Neural cell (in vitro differentiated cells): ENCODE data around the gene MLEC. TPM values are rescaled to one million over a fixed set of nuclear protein-coding genes. Genes with fewer than 3 reads are reported as not detected.

Source experiments
- H2AFZ ChIP-seq: fragments of 200-600, 300-800 bp; sonication (generic), shearing (Covaris generic); 2 replicates; pipeline ENCODE4 v1.6.0; 2014; ENCODE audit warnings: low read depth, mild to moderate bottlenecking, antibody characterized with exemption, low read length, moderate library complexity
- H3F3A ChIP-seq: fragments of 200-600 bp; shearing (Covaris generic); 2 replicates; pipeline ENCODE4 v1.6.1; 2016; ENCODE audit warnings: mild to moderate bottlenecking, moderate library complexity, mixed read lengths, antibody characterized with exemption, low read length; ENCODE audit not compliant: insufficient read depth, poor library complexity, severe bottlenecking
- H3K27ac ChIP-seq: fragments of 200-600, 300-800 bp; sonication (generic), shearing (Covaris generic); 2 replicates; pipeline ENCODE4 v1.5.1; 2014; ENCODE audit warnings: mild to moderate bottlenecking, low read length, moderate library complexity
- H3K27me3 ChIP-seq: fragments of 300-800, 200-600 bp; sonication (generic), shearing (Covaris generic); 2 replicates; pipeline ENCODE4 v1.6.0; 2014; ENCODE audit warnings: mild to moderate bottlenecking, low read depth, low read length, moderate library complexity; ENCODE audit not compliant: insufficient read depth
- H3K36me3 ChIP-seq: fragments of 300-800, 200-600 bp; sonication (generic), shearing (Covaris generic); 2 replicates; pipeline ENCODE4 v1.5.1; 2014; ENCODE audit warnings: mild to moderate bottlenecking, antibody characterized with exemption, low read length, moderate library complexity; ENCODE audit not compliant: insufficient read depth
- H3K4me2 ChIP-seq: fragments of 300-800, 200-600 bp; sonication (generic), shearing (Covaris generic); 2 replicates; pipeline ENCODE4 v1.6.0; 2014; ENCODE audit warnings: mild to moderate bottlenecking, low read length
- H3K4me3 ChIP-seq: fragments of 300-800, 200-600 bp; sonication (generic), shearing (Covaris generic); 2 replicates; pipeline ENCODE4 v1.5.1; 2014; ENCODE audit warnings: mild to moderate bottlenecking, low read length, moderate library complexity
- H3K79me2 ChIP-seq: fragments of 200-600 bp; shearing (Covaris generic); replicated peaks from 2 replicates; pipeline ENCODE4 v1.6.0; 2014; ENCODE audit warnings: mild to moderate bottlenecking, low read length, moderate library complexity; ENCODE audit not compliant: insufficient read depth
- H3K9ac ChIP-seq: fragments of 300-800, 200-600 bp; sonication (generic), shearing (Covaris generic); 2 replicates; pipeline ENCODE4 v1.6.1; 2016; ENCODE audit warnings: mild to moderate bottlenecking, low read length, mixed read lengths
- H3K9me2 ChIP-seq: fragments of 200-600 bp; shearing (Covaris generic); 2 replicates; pipeline ENCODE4 v1.6.1; 2016; ENCODE audit warnings: mild to moderate bottlenecking, low read length, mixed read lengths; ENCODE audit not compliant: insufficient read depth
- H3K9me3 ChIP-seq: fragments of 200-600, 300-800 bp; sonication (generic), shearing (Covaris generic); 2 replicates; pipeline ENCODE4 v1.6.1; 2016; ENCODE audit warnings: mild to moderate bottlenecking, mixed run types, low read length, moderate library complexity, mixed read lengths
- H4K20me1 ChIP-seq: fragments of 200-600 bp; shearing (Covaris generic); 2 replicates; pipeline ENCODE4 v1.6.1; 2016; ENCODE audit warnings: mild to moderate bottlenecking, mixed run types; ENCODE audit not compliant: insufficient read depth
- CTCF ChIP-seq: fragments of 450-650 bp; IDR thresholded peaks from 2 replicates; pipeline ENCODE4 v1.5.1; 2014; ENCODE audit warnings: antibody characterized with exemption, mild to moderate bottlenecking, moderate library complexity; ENCODE audit not compliant: poor library complexity, severe bottlenecking
- EP300 ChIP-seq: fragments of 450-650 bp; conservative IDR thresholded peaks from 2 replicates; pipeline ENCODE4 v1.6.1; 2014; ENCODE audit warnings: antibody characterized with exemption, mild to moderate bottlenecking, moderate library complexity; ENCODE audit not compliant: poor library complexity, severe bottlenecking
- EZH2 ChIP-seq: fragments of 200-600, 300-800 bp; shearing (Covaris generic), sonication (generic); IDR thresholded peaks from 2 replicates; pipeline ENCODE4 v1.6.1; 2014; ENCODE audit warnings: antibody characterized with exemption, low read length, borderline replicate concordance, mild to moderate bottlenecking; ENCODE audit not compliant: insufficient read depth, poor library complexity, severe bottlenecking
- MXI1 ChIP-seq: fragments of 450-650 bp; conservative IDR thresholded peaks from 2 replicates; pipeline ENCODE4 v1.6.1; 2014; ENCODE audit warnings: antibody characterized with exemption, mild to moderate bottlenecking; ENCODE audit not compliant: poor library complexity, severe bottlenecking
- POLR2AphosphoS5 ChIP-seq: IDR thresholded peaks from 2 replicates; pipeline ENCODE4 v1.6.1; 2012
- RAD21 ChIP-seq: fragments of 450-650 bp; conservative IDR thresholded peaks from 2 replicates; pipeline ENCODE4 v1.6.1; 2014; ENCODE audit warnings: antibody characterized with exemption, mild to moderate bottlenecking, moderate library complexity
- REST ChIP-seq: IDR thresholded peaks from 2 replicates; pipeline ENCODE4 v1.6.1; 2012; ENCODE audit warnings: borderline replicate concordance
- SMC3 ChIP-seq: fragments of 450-650 bp; conservative IDR thresholded peaks from 2 replicates; pipeline ENCODE4 v1.6.1; 2014; ENCODE audit warnings: antibody characterized with exemption, mild to moderate bottlenecking, moderate library complexity; ENCODE audit not compliant: poor library complexity
- TAF1 ChIP-seq: IDR thresholded peaks from 2 replicates; pipeline ENCODE4 v1.6.1; 2012; ENCODE audit warnings: low read depth
- polyA plus RNA-seq: library from polyadenylated mRNA; depleted of rRNA; stranded (reverse); fragments of >200 nt; gene quantifications from 2 replicates; pipeline ENCODE4 v1.2.3, GENCODE V29; 2014

The MLEC gene
- polyA plus RNA-seq, 1 donor from 2014 or later: 33.2 TPM

GRCh38 chr12:120647375-120647755, 39.6 kb upstream of the MLEC start:
- Histone ChIP-seq H3K36me3 (no peaks in the 10 kb centered on the region), H3K27me3 (peaks cover 26% of the 10 kb centered on the region), H3K4me2 (no peak overlapping the region), H4K20me1 (no peaks in the 10 kb centered on the region), H3F3A (no peaks in the 10 kb centered on the region), H3K9me3 (no peaks in the 10 kb centered on the region), H3K9me2 (no peaks in the 10 kb centered on the region), H3K4me3 (no peak overlapping the region), H3K79me2 (no peaks in the 10 kb centered on the region), H3K27ac (no peak overlapping the region), H3K9ac (no peak overlapping the region), H2AFZ (no peak overlapping the region)
- TF ChIP-seq EP300 (no peak), CTCF (no peak), REST (no peak), RAD21 (no peak), EZH2 (no peak), POLR2AphosphoS5 (no peak)

DNA sequence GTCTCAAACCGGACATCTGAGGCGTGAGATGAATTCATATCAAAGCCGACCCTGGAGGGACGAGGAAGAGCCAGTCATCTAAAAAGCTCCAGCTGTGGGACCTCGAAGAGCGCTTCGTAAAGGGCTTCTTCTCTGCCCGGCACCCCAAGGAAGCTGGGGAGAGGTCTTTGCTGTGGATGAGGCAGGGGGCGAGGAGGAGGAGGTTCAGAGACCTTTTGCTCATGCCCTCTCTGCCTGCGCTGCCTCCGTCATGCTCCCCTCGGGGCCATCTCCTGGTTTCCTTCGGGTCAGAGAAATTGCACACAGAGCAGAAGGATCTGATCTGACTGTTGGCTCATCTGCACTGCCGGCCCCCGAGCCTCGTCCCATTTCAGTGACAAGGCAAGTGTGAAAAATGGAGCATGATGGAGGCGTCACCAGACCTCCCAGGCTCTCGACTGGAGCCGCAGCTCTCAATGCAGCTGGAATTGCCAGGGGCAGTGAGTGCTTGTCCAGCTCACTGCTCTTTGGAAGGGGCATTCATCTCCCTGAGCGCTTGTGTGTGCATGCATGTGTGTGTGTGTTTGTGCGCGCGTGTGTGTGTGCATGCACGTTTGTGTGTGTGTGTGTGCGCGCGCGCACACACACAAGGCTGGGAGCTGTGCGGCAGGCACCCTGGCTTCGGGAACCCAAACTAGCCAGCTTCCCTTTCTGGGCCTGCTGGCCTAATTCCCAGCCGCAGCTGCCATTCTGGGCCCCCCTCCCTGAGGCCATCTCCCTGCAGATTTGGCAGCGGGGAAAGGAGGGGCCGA, 37.3 kb upstream of the MLEC start:
- H3K9me3 ChIP-seq: no peaks in the 10 kb centered on the region
- no peak overlapping the region for H3K27ac ChIP-seq
- no peak overlapping the region for H2AFZ ChIP-seq
- no peak overlapping the region for H3K4me3 ChIP-seq
- no peak overlapping the region for H3K9ac ChIP-seq
- TF ChIP-seq EZH2: no peak
- TF ChIP-seq SMC3: no peak
- no peak for TF ChIP-seq EP300
- TF ChIP-seq TAF1: no peak
- no peak for TF ChIP-seq RAD21
- TF ChIP-seq POLR2AphosphoS5: no peak
- TF ChIP-seq REST: no peak
- TF ChIP-seq CTCF: no peak
- TF ChIP-seq MXI1: no peak
- H3K79me2 ChIP-seq: no peaks in the 10 kb centered on the region
- H3K4me2 ChIP-seq: no peak overlapping the region
- H3K27me3 ChIP-seq: peaks cover 6% of the 10 kb centered on the region
- no peaks in the 10 kb centered on the region for H3K9me2 ChIP-seq
- H3F3A ChIP-seq: no peaks in the 10 kb centered on the region
- no peaks in the 10 kb centered on the region for H3K36me3 ChIP-seq
- H4K20me1 ChIP-seq: no peaks in the 10 kb centered on the region
